Type B pancreatic cell (in vitro differentiated cells): ENCODE measurements around the gene SMARCA4. TPM values are rescaled to one million over a fixed set of nuclear protein-coding genes. Genes with fewer than 3 reads are reported as not detected.
"Not testable (repeated sequence)": the region's sequence is repeated elsewhere in the genome, so short reads cannot be mapped to it uniquely, and the experiment has no call there.

Experiments
- DNase-seq: peaks from one replicate; pipeline ENCODE4 v3.0.0; 2021; ENCODE audit warnings: mixed read lengths; ENCODE audit not compliant: unreplicated experiment; ENCODE audit errors: extremely low spot score
- H3K27ac Mint-ChIP-seq: 2 replicates; pipeline ENCODE4 v1.8.0; 2021; ENCODE audit warnings: mild to moderate bottlenecking, mixed read lengths
- H3K27me3 Mint-ChIP-seq: 2 replicates; pipeline ENCODE4 v1.8.0; 2021; ENCODE audit warnings: mixed read lengths
- H3K36me3 Mint-ChIP-seq: 2 replicates; pipeline ENCODE4 v1.8.0; 2021; ENCODE audit warnings: mixed read lengths
- H3K4me1 Mint-ChIP-seq: one replicate; pipeline ENCODE4 v1.8.0; 2021; ENCODE audit warnings: mixed read lengths; ENCODE audit not compliant: unreplicated experiment
- H3K4me3 Mint-ChIP-seq: 2 replicates; pipeline ENCODE4 v1.8.0; 2021; ENCODE audit warnings: mild to moderate bottlenecking, mixed read lengths
- H3K9me3 Mint-ChIP-seq: 2 replicates; pipeline ENCODE4 v1.8.0; 2021; ENCODE audit warnings: mixed read lengths
- CTCF ChIP-seq: fragments of 200-600 bp; sonication (generic); conservative IDR thresholded peaks from 2 replicates; pipeline ENCODE4 v1.5.0; 2021; ENCODE audit warnings: antibody characterized with exemption, mild to moderate bottlenecking
- total RNA-seq: library from RNA; stranded (reverse); gene quantifications from 2 replicates; pipeline ENCODE4 v1.2.1, GENCODE V29; 2021; ENCODE audit warnings: low replicate concordance

Gene SMARCA4
- total RNA-seq, 1 donor from 2014 or later: 244 TPM

- Mint-ChIP-seq H3K4me1 (no peaks in the 10 kb centered on the region), H3K36me3 (peaks cover 21% of the 10 kb centered on the region), H3K27me3 (no peaks in the 10 kb centered on the region), H3K27ac (peak overlapping the region; percentile 23), H3K9me3 (no peaks in the 10 kb centered on the region), H3K4me3 (no peak overlapping the region)
- no peak for DNase-seq
- no peak for TF ChIP-seq CTCF
These were observed 142.1 kb downstream of the SMARCA4 start for GRCh38 chr19:11102944-11103343.

GRCh38 chr19:11103667-11104066 lies 142.8 kb downstream of the SMARCA4 start:
- DNase-seq, H3K27me3 Mint-ChIP-seq, H3K9me3 Mint-ChIP-seq, H3K4me1 Mint-ChIP-seq, H3K4me3 Mint-ChIP-seq: not testable (repeated sequence)
- H3K36me3 Mint-ChIP-seq: peaks cover 21% of the 10 kb centered on the region
- H3K27ac Mint-ChIP-seq: peak overlapping the region; percentile 18

GRCh38 chr19:11105014-11105636 lies 144.3 kb downstream of the SMARCA4 start:
- TF ChIP-seq CTCF: no peak

GRCh38 chr19:11106477-11106876 lies 145.6 kb downstream of the SMARCA4 start:
- H3K27me3 Mint-ChIP-seq: no peaks in the 10 kb centered on the region
- H3K9me3 Mint-ChIP-seq: no peaks in the 10 kb centered on the region
- H3K4me3 Mint-ChIP-seq: no peak overlapping the region
- DNase-seq: no peak
- peaks cover 12% of the 10 kb centered on the region for H3K36me3 Mint-ChIP-seq
- no peaks in the 10 kb centered on the region for H3K4me1 Mint-ChIP-seq
- no peak overlapping the region for H3K27ac Mint-ChIP-seq
- TF ChIP-seq CTCF: no peak

More at GRCh38 chr19:11105014-11105636, 144.3 kb downstream of the SMARCA4 start:
- Mint-ChIP-seq H3K36me3 (peaks cover 16% of the 10 kb centered on the region), H3K27ac (no peak overlapping the region), H3K4me1 (no peaks in the 10 kb centered on the region), H3K4me3 (no peak overlapping the region), H3K27me3 (no peaks in the 10 kb centered on the region), H3K9me3 (no peaks in the 10 kb centered on the region)
- DNase-seq: no peak

- no peaks in the 10 kb centered on the region for H3K4me1 Mint-ChIP-seq
- H3K27me3 Mint-ChIP-seq: no peaks in the 10 kb centered on the region
- no peak overlapping the region for H3K4me3 Mint-ChIP-seq
- H3K36me3 Mint-ChIP-seq: peaks cover 14% of the 10 kb centered on the region
- H3K9me3 Mint-ChIP-seq: no peaks in the 10 kb centered on the region
- no peak for DNase-seq
- no peak overlapping the region for H3K27ac Mint-ChIP-seq
- TF ChIP-seq CTCF: no peak
These were observed 147.9 kb downstream of the SMARCA4 start for GRCh38 chr19:11108746-11109145.

GRCh38 chr19:11111117-11111770 lies 150.4 kb downstream of the SMARCA4 start:
- H3K4me1 Mint-ChIP-seq: no peaks in the 10 kb centered on the region
- H3K27me3 Mint-ChIP-seq: no peaks in the 10 kb centered on the region
- DNase-seq: no peak
- H3K4me3 Mint-ChIP-seq: no peak overlapping the region
- no peaks in the 10 kb centered on the region for H3K9me3 Mint-ChIP-seq
- H3K27ac Mint-ChIP-seq: no peak overlapping the region
- no peak for TF ChIP-seq CTCF
- H3K36me3 Mint-ChIP-seq: peaks cover 9% of the 10 kb centered on the region
